H1 (cell line): ENCODE measurements around the gene MEIS2. TPM values are rescaled to one million over a fixed set of nuclear protein-coding genes. Genes with fewer than 3 reads are reported as not detected.

Source experiments
- HDAC2 ChIP-seq, 2 experiments: fragments of 300-600 bp in 1 of 2; sonication (generic) in 1 of 2; IDR thresholded peaks; 2 replicates each; pipeline ENCODE4 v1.6.1; 2011 to 2012; ENCODE audit warnings: low read depth in 2 of 2, low read length in 2 of 2, mild to moderate bottlenecking in 2 of 2, moderate library complexity in 2 of 2, borderline replicate concordance in 1 of 2, inconsistent platforms in 1 of 2
- SP1 ChIP-seq: IDR thresholded peaks from 2 replicates; pipeline ENCODE4 v1.6.1; 2011; ENCODE audit warnings: low read depth, low read length
- polyA plus RNA-seq, 7 experiments: library from polyadenylated mRNA; depleted of rRNA in 3 of 7; stranded (reverse) in 5 of 7; unstranded in 2 of 7; fragments of >200 nt in 5 of 7; fragments of 200-250 nt in 2 of 7; gene quantifications; 1 replicate in 5 of 7; 2 replicates in 1 of 7; 4 replicates in 1 of 7; pipeline versions ENCODE4 v1.2.1 to v1.2.3, GENCODE V29; 2011 to 2013; ENCODE audit warnings: missing spikeins in 2 of 7, mixed read lengths in 2 of 7
- total RNA-seq: library from RNA; stranded (reverse); fragmentation: NEBNext Ultra II Directional; extraction: Animal tissue kit (Norgen Biotek cat#: 25700); gene quantifications from 2 replicates; pipeline ENCODE4 v1.2.1, GENCODE V29; 2021

The MEIS2 gene
- total and polyA plus RNA-seq, 2 of the 8 experiments (the other 6 are each of a cell fraction or from before 2014, with no cell fraction given): 0.22 to 1.2 TPM

DNA sequence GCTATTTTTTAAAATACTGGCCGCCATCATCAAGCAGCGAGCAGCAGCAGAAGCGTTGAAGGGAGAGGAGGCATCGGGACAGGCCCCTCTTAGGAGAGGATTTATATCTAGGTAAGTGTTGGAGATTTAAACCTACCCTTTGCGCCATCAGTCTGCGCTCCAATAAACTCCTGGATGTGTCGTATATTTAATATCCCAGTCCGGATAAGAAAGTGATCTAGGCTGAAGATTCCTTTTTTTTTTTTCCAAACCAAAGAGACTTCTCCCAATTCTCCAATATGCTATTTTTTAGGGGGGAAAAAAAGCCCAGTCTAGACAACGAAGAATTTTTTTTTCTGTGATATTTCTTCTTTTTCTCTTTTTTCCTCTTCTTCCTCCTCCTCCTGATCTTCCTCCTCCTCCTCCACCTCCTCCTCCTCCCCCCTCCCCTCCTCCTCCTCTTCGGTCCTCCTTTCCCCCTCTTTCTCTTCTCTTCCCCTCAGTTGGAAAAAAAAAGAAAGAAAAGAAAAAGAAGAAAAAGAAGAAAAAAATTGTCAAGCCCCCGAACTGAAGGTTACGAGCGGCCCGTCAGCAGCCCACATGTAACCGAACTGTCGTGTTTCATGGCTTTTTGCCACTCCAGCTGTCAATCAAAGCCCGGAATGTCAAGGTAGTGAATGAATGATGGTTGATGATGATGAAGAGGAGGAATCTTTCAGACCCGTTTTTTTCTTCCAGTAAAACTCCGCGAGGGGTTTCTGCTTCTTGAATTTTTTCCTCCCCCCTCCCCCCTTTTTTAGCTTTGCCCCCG, 835 bp downstream of the MEIS2 start (continued):
- TF ChIP-seq HDAC2 (IDR thresholded peaks at IDR 0.05; ENCODE audit: borderline replicate concordance in 1 of 2, low read depth in 2 of 2, low read length in 2 of 2): 0 out of 4 replicates have a peak, but pooled peaks of 1 of the 2 experiments have one; percentile 33
- TF ChIP-seq SP1: no peak
